GM23338 (cell line): ENCODE data around the gene CHAD. TPM values are rescaled to one million over a fixed set of nuclear protein-coding genes. Genes with fewer than 3 reads are reported as not detected.

Source experiments
- ATAC-seq: fragments of 200-7000 bp; cut with Tn5 transposase; 3 replicates; pipeline ENCODE4 v1.9.1; 2020
- DNase-seq: peaks from one replicate; pipeline ENCODE4 v3.0.0-alpha.2; 2015; ENCODE audit warnings: low spot score
- H2AFZ ChIP-seq: fragments of 200-600 bp; sonication (generic); 2 replicates; pipeline ENCODE4 v1.8.0; 2016; ENCODE audit warnings: antibody characterized with exemption, mild to moderate bottlenecking, moderate library complexity
- H3F3A ChIP-seq: fragments of 200-600 bp; sonication (generic); replicated peaks from 2 replicates; pipeline ENCODE4 v1.8.0; 2017; ENCODE audit warnings: antibody characterized with exemption, mixed run types, low read depth
- H3K27ac ChIP-seq: fragments of 200-600 bp; sonication (generic); 2 replicates; pipeline ENCODE4 v1.6.1; 2016; ENCODE audit warnings: low read depth
- H3K27me3 ChIP-seq: fragments of 200-600 bp; sonication (generic); 2 replicates; pipeline ENCODE4 v1.8.0; 2016; ENCODE audit warnings: mild to moderate bottlenecking, mixed run types, moderate library complexity; ENCODE audit not compliant: insufficient read depth
- H3K36me3 ChIP-seq: fragments of 200-600 bp; sonication (generic); 2 replicates; pipeline ENCODE4 v1.8.0; 2016; ENCODE audit warnings: mild to moderate bottlenecking; ENCODE audit not compliant: insufficient read depth
- H3K4me1 ChIP-seq: fragments of 200-600 bp; sonication (generic); 2 replicates; pipeline ENCODE4 v1.8.0; 2016; ENCODE audit warnings: mild to moderate bottlenecking, moderate library complexity; ENCODE audit not compliant: insufficient read depth
- H3K4me2 ChIP-seq: fragments of 200-600 bp; sonication (generic); 2 replicates; pipeline ENCODE4 v1.7.1; 2017; ENCODE audit warnings: mixed run types
- H3K4me3 ChIP-seq: fragments of 200-600 bp; sonication (generic); 2 replicates; pipeline ENCODE4 v1.6.1; 2016; ENCODE audit warnings: mixed run types
- H3K79me2 ChIP-seq: fragments of 200-600 bp; sonication (generic); replicated peaks from 2 replicates; pipeline ENCODE4 v1.8.0; 2017; ENCODE audit warnings: mild to moderate bottlenecking; ENCODE audit not compliant: insufficient read depth
- H3K9me2 ChIP-seq: fragments of 200-600 bp; sonication (generic); 2 replicates; pipeline ENCODE4 v1.8.0; 2017; ENCODE audit not compliant: insufficient read depth
- H4K20me1 ChIP-seq: fragments of 200-600 bp; sonication (generic); replicated peaks from 2 replicates; pipeline ENCODE4 v1.8.0; 2017; ENCODE audit warnings: mild to moderate bottlenecking; ENCODE audit not compliant: insufficient read depth
- H3K27ac Mint-ChIP-seq: 2 replicates; pipeline ENCODE4 v1.8.0; 2020; ENCODE audit warnings: inconsistent platforms, mild to moderate bottlenecking, moderate library complexity, mixed read lengths
- H3K27me3 Mint-ChIP-seq: 3 replicates; pipeline ENCODE4 v1.8.0; 2022; ENCODE audit warnings: low read depth, mild to moderate bottlenecking, moderate library complexity, mixed read lengths, inconsistent platforms; ENCODE audit not compliant: insufficient read depth, poor library complexity
- H3K36me3 Mint-ChIP-seq: 3 replicates; pipeline ENCODE4 v1.8.0; 2021; ENCODE audit warnings: low read depth, mild to moderate bottlenecking, inconsistent platforms, moderate library complexity, mixed read lengths
- H3K4me1 Mint-ChIP-seq: 3 replicates; pipeline ENCODE4 v1.8.0; 2020; ENCODE audit warnings: mild to moderate bottlenecking, inconsistent platforms, mixed read lengths
- H3K4me3 Mint-ChIP-seq: 3 replicates; pipeline ENCODE4 v1.8.0; 2021; ENCODE audit warnings: moderate library complexity, mild to moderate bottlenecking, inconsistent platforms, mixed read lengths
- H3K9me3 Mint-ChIP-seq: 3 replicates; pipeline ENCODE4 v1.8.0; 2020; ENCODE audit warnings: moderate library complexity, mild to moderate bottlenecking, inconsistent platforms, mixed read lengths
- CREB1 ChIP-seq: fragments of 250-450 bp; sonication (Bioruptor Pico); IDR thresholded peaks from 2 replicates; pipeline ENCODE4 v1.5.0; 2020; ENCODE audit warnings: low read depth, mild to moderate bottlenecking, moderate library complexity
- ETS1 ChIP-seq: IDR thresholded peaks from 2 replicates; pipeline ENCODE4 v1.6.1; 2016; ENCODE audit warnings: antibody characterized with exemption
- EZH2 ChIP-seq: fragments of 200-600 bp; sonication (generic); IDR thresholded peaks from one replicate; pipeline ENCODE4 v1.8.0; 2017; ENCODE audit warnings: antibody characterized with exemption, mild to moderate bottlenecking, low read depth; ENCODE audit not compliant: unreplicated experiment
- EZH2phosphoT487 ChIP-seq: fragments of 200-600 bp; sonication (generic); IDR thresholded peaks from one replicate; pipeline ENCODE4 v1.8.1; 2018; ENCODE audit warnings: antibody characterized with exemption; ENCODE audit not compliant: unreplicated experiment
- JUNB ChIP-seq: IDR thresholded peaks from one replicate; pipeline ENCODE4 v1.6.1; 2016; ENCODE audit warnings: antibody characterized with exemption; ENCODE audit not compliant: unreplicated experiment
- NANOG ChIP-seq: IDR thresholded peaks from 2 replicates; pipeline ENCODE4 v1.6.1; 2016; ENCODE audit warnings: antibody characterized with exemption, borderline replicate concordance
- POLR2AphosphoS5 ChIP-seq: IDR thresholded peaks from 2 replicates; pipeline ENCODE4 v1.6.1; 2016; ENCODE audit warnings: antibody characterized with exemption, low read depth
- STAT1 ChIP-seq: IDR thresholded peaks from one replicate; pipeline ENCODE4 v1.6.1; 2016; ENCODE audit warnings: antibody characterized with exemption; ENCODE audit not compliant: unreplicated experiment
- ZNF114 ChIP-seq: fragments of 250-450 bp; sonication (Bioruptor Pico); IDR thresholded peaks from 2 replicates; pipeline ENCODE4 v1.5.0; 2020; ENCODE audit warnings: mild to moderate bottlenecking, moderate library complexity
- ZNF331 ChIP-seq: fragments of 250-450 bp; sonication (Bioruptor Pico); IDR thresholded peaks from 2 replicates; pipeline ENCODE4 v1.5.0; 2020; ENCODE audit warnings: low read depth, mild to moderate bottlenecking, moderate library complexity
- ZNF462 ChIP-seq: fragments of 250-450 bp; sonication (Bioruptor Pico); IDR thresholded peaks from 2 replicates; pipeline ENCODE4 v1.5.0; 2020; ENCODE audit warnings: mild to moderate bottlenecking, moderate library complexity
- polyA plus RNA-seq: library from polyadenylated mRNA; unstranded; fragments of >200 nt; fragmentation: Nextera tagmentation; extraction: Ambion mirVana; gene quantifications from 2 replicates; pipeline ENCODE4 v1.2.1, GENCODE V29; 2016
- total RNA-seq: library from RNA; depleted of rRNA; stranded (reverse); fragments of >200 nt; shearing (Covaris generic); gene quantifications from 2 replicates; pipeline ENCODE4 v1.2.3, GENCODE V29; 2014
- TF ChIP-seq, protein P1 (sequence below): IDR thresholded peaks from one replicate; pipeline ENCODE4 v1.6.1; 2018; ENCODE audit warnings: antibody characterized with exemption; ENCODE audit not compliant: unreplicated experiment
- TF ChIP-seq, protein P2 (sequence below), 2 experiments: fragments of 200-600 bp in 1 of 2; sonication (generic) in 1 of 2; conservative IDR thresholded peaks; 2 replicates each; pipeline versions ENCODE4 v1.5.1 to v1.6.1; 2016 to 2017; ENCODE audit warnings: antibody characterized with exemption in 2 of 2, low read depth in 2 of 2, mild to moderate bottlenecking in 2 of 2, moderate library complexity in 1 of 2

The CHAD gene
- total and polyA plus RNA-seq, 2 experiments from 2014 or later: 0.18 TPM; not detected in 1

DNA sequence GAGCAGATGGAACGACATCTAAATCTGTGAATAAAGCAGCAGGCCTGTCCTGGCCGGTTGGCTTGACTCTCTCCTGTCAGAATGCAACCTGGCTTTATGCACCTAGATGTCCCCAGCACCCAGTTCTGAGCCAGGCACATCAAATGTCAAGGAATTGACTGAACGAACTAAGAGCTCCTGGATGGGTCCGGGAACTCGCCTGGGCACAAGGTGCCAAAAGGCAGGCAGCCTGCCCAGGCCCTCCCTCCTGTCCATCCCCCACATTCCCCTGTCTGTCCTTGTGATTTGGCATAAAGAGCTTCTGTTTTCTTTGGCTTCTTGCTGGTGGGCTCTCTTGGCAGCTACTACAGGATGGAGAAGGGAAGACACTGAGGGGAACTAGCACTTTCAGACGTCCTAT, 5.8 kb upstream of the CHAD start:
- H3K36me3 Mint-ChIP-seq: peaks cover 5% of the 10 kb centered on the region
- Histone ChIP-seq H4K20me1 (peaks cover 7% of the 10 kb centered on the region; the same call in 1 of the 2 replicates), H3F3A (0 out of 2 replicates have a peak, but pooled peaks cover 19% of the 10 kb centered on the region), H3K4me3 (no peak overlapping the region), H2AFZ (no peak overlapping the region), H3K9me2 (no peaks in the 10 kb centered on the region), H3K27ac (no peak overlapping the region), H3K4me2 (no peak overlapping the region), H3K36me3 (no peaks in the 10 kb centered on the region), H3K27me3 (peaks cover 19% of the 10 kb centered on the region), H3K79me2 (no peaks in the 10 kb centered on the region), H3K4me1 (peaks cover 11% of the 10 kb centered on the region; the same call in 1 of the 2 replicates)
- DNase-seq (no peak), ATAC-seq (no peak)
- no peaks in the 10 kb centered on the region; the same call in 2 of the 3 replicates for H3K9me3 Mint-ChIP-seq
- H3K27me3 Mint-ChIP-seq: peaks cover 17% of the 10 kb centered on the region
- no peak for TF ChIP-seq NANOG
- TF ChIP-seq, protein P1, sequence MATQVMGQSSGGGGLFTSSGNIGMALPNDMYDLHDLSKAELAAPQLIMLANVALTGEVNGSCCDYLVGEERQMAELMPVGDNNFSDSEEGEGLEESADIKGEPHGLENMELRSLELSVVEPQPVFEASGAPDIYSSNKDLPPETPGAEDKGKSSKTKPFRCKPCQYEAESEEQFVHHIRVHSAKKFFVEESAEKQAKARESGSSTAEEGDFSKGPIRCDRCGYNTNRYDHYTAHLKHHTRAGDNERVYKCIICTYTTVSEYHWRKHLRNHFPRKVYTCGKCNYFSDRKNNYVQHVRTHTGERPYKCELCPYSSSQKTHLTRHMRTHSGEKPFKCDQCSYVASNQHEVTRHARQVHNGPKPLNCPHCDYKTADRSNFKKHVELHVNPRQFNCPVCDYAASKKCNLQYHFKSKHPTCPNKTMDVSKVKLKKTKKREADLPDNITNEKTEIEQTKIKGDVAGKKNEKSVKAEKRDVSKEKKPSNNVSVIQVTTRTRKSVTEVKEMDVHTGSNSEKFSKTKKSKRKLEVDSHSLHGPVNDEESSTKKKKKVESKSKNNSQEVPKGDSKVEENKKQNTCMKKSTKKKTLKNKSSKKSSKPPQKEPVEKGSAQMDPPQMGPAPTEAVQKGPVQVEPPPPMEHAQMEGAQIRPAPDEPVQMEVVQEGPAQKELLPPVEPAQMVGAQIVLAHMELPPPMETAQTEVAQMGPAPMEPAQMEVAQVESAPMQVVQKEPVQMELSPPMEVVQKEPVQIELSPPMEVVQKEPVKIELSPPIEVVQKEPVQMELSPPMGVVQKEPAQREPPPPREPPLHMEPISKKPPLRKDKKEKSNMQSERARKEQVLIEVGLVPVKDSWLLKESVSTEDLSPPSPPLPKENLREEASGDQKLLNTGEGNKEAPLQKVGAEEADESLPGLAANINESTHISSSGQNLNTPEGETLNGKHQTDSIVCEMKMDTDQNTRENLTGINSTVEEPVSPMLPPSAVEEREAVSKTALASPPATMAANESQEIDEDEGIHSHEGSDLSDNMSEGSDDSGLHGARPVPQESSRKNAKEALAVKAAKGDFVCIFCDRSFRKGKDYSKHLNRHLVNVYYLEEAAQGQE: no peak
- no peak for TF ChIP-seq CREB1 (CRISPR knock-in tag)
- TF ChIP-seq EZH2: no peak
- TF ChIP-seq POLR2AphosphoS5: no peak
- no peak for TF ChIP-seq ETS1
- no peak for TF ChIP-seq STAT1
- TF ChIP-seq, protein P2, sequence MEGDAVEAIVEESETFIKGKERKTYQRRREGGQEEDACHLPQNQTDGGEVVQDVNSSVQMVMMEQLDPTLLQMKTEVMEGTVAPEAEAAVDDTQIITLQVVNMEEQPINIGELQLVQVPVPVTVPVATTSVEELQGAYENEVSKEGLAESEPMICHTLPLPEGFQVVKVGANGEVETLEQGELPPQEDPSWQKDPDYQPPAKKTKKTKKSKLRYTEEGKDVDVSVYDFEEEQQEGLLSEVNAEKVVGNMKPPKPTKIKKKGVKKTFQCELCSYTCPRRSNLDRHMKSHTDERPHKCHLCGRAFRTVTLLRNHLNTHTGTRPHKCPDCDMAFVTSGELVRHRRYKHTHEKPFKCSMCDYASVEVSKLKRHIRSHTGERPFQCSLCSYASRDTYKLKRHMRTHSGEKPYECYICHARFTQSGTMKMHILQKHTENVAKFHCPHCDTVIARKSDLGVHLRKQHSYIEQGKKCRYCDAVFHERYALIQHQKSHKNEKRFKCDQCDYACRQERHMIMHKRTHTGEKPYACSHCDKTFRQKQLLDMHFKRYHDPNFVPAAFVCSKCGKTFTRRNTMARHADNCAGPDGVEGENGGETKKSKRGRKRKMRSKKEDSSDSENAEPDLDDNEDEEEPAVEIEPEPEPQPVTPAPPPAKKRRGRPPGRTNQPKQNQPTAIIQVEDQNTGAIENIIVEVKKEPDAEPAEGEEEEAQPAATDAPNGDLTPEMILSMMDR (conservative IDR thresholded peaks at IDR 0.05; ENCODE audit: low read depth in 2 of 2): no peak
- TF ChIP-seq JUNB: no peak
- TF ChIP-seq ZNF114 (CRISPR knock-in tag): no peak
- no peak for TF ChIP-seq ZNF462
- TF ChIP-seq EZH2phosphoT487: no peak
- TF ChIP-seq ZNF331: no peak
- H3K4me1 Mint-ChIP-seq: peaks cover 19% of the 10 kb centered on the region
- no peak overlapping the region for H3K27ac Mint-ChIP-seq
- no peak overlapping the region for H3K4me3 Mint-ChIP-seq
